Suprapubic skin (tissue), 3 donors: ENCODE data around the gene DR1.

Source experiments
- POLR2A ChIP-seq, 2 donors: fragments of 450-650 bp; IDR thresholded peaks; one replicate each; pipeline ENCODE4 v1.6.1; 2017; ENCODE audit warnings: antibody characterized with exemption in 2 of 2, mild to moderate bottlenecking in 2 of 2, moderate library complexity in 2 of 2
- TF ChIP-seq, protein P1 (sequence below), 2 donors: fragments of 200-600 bp in 1 of 2; fragments of 450-650 bp in 1 of 2; sonication (generic) in 1 of 2; IDR thresholded peaks; one replicate each; pipeline ENCODE4 v1.5.1; 2016 to 2019; ENCODE audit warnings: antibody characterized with exemption in 2 of 2, mild to moderate bottlenecking in 1 of 2, moderate library complexity in 1 of 2

DNA sequence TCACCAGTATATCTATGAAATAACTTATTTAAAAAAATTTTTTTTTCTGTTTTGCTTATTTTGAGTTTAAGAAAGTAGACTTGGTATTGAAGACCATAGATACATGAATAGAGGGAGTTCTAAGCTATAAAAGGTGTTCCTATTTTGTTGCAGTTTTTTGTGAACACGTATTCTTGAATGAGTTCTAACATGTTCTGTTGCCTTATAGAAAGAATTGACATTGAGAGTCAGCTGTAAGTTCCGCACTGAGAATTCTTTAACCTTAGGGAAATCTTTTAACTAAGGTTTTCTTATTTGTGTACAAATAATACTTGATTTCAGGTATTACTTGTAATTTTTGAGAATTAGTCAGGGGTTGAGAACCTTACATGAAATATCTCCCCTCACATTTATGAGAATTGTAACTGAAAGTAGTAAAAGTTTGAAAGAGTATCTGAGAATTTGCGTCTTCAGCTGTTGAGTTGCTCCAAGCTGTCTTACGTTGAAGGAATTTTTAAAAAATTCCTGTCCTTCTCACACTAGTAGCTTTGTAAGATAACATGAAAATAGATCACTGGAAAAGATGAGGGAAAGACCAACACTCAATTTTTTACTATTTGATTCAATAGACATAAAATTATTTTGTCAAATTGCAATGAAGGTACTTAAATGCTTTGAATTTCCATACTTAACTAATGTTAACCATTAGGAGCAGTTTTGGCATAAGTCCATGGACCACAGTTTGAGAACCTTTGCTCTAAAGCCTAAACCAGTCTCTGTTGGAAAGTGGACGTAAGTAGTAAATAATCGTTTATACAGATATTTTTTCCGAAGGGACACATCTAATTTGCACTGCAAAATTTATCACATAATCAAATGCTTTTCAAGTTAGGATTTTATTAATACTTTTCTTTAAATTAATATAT, 3.8 kb downstream of the DR1 start:
- TF ChIP-seq, protein P1, sequence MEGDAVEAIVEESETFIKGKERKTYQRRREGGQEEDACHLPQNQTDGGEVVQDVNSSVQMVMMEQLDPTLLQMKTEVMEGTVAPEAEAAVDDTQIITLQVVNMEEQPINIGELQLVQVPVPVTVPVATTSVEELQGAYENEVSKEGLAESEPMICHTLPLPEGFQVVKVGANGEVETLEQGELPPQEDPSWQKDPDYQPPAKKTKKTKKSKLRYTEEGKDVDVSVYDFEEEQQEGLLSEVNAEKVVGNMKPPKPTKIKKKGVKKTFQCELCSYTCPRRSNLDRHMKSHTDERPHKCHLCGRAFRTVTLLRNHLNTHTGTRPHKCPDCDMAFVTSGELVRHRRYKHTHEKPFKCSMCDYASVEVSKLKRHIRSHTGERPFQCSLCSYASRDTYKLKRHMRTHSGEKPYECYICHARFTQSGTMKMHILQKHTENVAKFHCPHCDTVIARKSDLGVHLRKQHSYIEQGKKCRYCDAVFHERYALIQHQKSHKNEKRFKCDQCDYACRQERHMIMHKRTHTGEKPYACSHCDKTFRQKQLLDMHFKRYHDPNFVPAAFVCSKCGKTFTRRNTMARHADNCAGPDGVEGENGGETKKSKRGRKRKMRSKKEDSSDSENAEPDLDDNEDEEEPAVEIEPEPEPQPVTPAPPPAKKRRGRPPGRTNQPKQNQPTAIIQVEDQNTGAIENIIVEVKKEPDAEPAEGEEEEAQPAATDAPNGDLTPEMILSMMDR (IDR thresholded peaks at IDR 0.05), result no peak
- TF ChIP-seq POLR2A (IDR thresholded peaks at IDR 0.05), result no peak
